IMR-90 (cell line): ENCODE data around the gene GRM5. TPM values are rescaled to one million over a fixed set of nuclear protein-coding genes. Genes with fewer than 3 reads are reported as not detected.

ENCODE experiments used
- ATAC-seq: fragments of 200-7000 bp; cut with Tn5 transposase; 2 replicates; pipeline ENCODE4 v1.9.1; 2020; ENCODE audit warnings: low read depth, mild to moderate bottlenecking, moderate library complexity
- BruUV-seq: library from RNA; stranded (reverse); fragments of 400-500 nt; replicated peaks from 2 replicates; lab custom pipeline; 2021; lab: Mats Ljungman, UMichigan
- CTCF ChIA-PET: fragments of 300-600 bp; formaldehyde crosslinking; extraction: SDS; loops from one replicate; lab custom pipeline; 2021; ENCODE audit warnings: antibody characterized with exemption; lab: Yijun Ruan, JAX
- POLR2A ChIA-PET: fragments of 300-600 bp; sonication (Branson Sonifier 250); formaldehyde crosslinking; loops from one replicate; lab custom pipeline; 2022; ENCODE audit warnings: antibody characterized with exemption; ENCODE audit not compliant: unreplicated experiment; lab: Charles Lee
- DNase-seq: peaks from one replicate; pipeline ENCODE4 v3.0.0; 2013
- H2AFZ ChIP-seq: replicated peaks from 2 replicates; pipeline ENCODE3; 2013; ENCODE audit warnings: low read length, mild to moderate bottlenecking; ENCODE audit not compliant: poor library complexity
- H2AK5ac ChIP-seq: 2 replicates; pipeline ENCODE4 v1.6.1; 2013; ENCODE audit warnings: low read depth, low read length, inconsistent platforms
- H2AK9ac ChIP-seq: replicated peaks from 2 replicates; pipeline ENCODE3; 2013; ENCODE audit warnings: mild to moderate bottlenecking, low read depth, low read length, moderate library complexity; ENCODE audit not compliant: poor library complexity
- H2BK120ac ChIP-seq: 2 replicates; pipeline ENCODE4 v1.6.1; 2013; ENCODE audit warnings: low read depth, low read length, inconsistent platforms
- H2BK15ac ChIP-seq: 3 replicates; pipeline ENCODE4 v1.6.1; 2013; ENCODE audit warnings: low read depth, low read length, inconsistent platforms
- H2BK20ac ChIP-seq: 2 replicates; pipeline ENCODE4 v1.6.1; 2013; ENCODE audit warnings: low read depth, mild to moderate bottlenecking, inconsistent platforms, low read length, moderate library complexity
- H2BK5ac ChIP-seq: 2 replicates; pipeline ENCODE4 v1.6.1; 2013; ENCODE audit warnings: mild to moderate bottlenecking, low read depth, low read length, inconsistent platforms; ENCODE audit not compliant: poor library complexity, severe bottlenecking
- H3K14ac ChIP-seq: replicated peaks from 2 replicates; pipeline ENCODE4 v1.6.1; 2013; ENCODE audit warnings: low read depth, low read length, inconsistent platforms
- H3K18ac ChIP-seq: 2 replicates; pipeline ENCODE4 v1.6.1; 2013; ENCODE audit warnings: low read depth, low read length, control low read depth
- H3K23ac ChIP-seq: 2 replicates; pipeline ENCODE4 v1.6.1; 2013; ENCODE audit warnings: low read depth, low read length, inconsistent platforms
- H3K27ac ChIP-seq: 2 replicates; pipeline ENCODE4 v1.5.1; 2013; ENCODE audit warnings: mild to moderate bottlenecking, control low read depth, low read length; ENCODE audit not compliant: insufficient read depth
- H3K27me3 ChIP-seq: 2 replicates; pipeline ENCODE4 v1.6.1; 2013; ENCODE audit warnings: low read length; ENCODE audit not compliant: control insufficient read depth, insufficient read depth
- H3K36me3 ChIP-seq: 2 replicates; pipeline ENCODE4 v1.6.1; 2013; ENCODE audit warnings: low read length, mixed read lengths; ENCODE audit not compliant: control insufficient read depth, insufficient read depth
- H3K4ac ChIP-seq: 2 replicates; pipeline ENCODE4 v1.6.1; 2013; ENCODE audit warnings: low read depth, low read length, inconsistent platforms
- H3K4me1 ChIP-seq: 2 replicates; pipeline ENCODE4 v1.6.1; 2013; ENCODE audit warnings: low read length, mixed read lengths; ENCODE audit not compliant: control insufficient read depth, insufficient read depth
- H3K4me2 ChIP-seq: 2 replicates; pipeline ENCODE4 v1.6.1; 2013; ENCODE audit warnings: low read depth, mild to moderate bottlenecking, control low read depth, low read length, moderate library complexity
- H3K4me3 ChIP-seq: 2 replicates; pipeline ENCODE4 v1.5.1; 2013; ENCODE audit warnings: low read depth, mild to moderate bottlenecking, control low read depth, low read length, moderate library complexity; ENCODE audit not compliant: insufficient read depth
- H3K56ac ChIP-seq: 2 replicates; pipeline ENCODE4 v1.6.1; 2013; ENCODE audit warnings: low read length, inconsistent platforms; ENCODE audit not compliant: insufficient read depth; ENCODE audit errors: extremely low read depth
- H3K79me1 ChIP-seq, 2 experiments: 2 replicates each; pipeline ENCODE4 v1.6.1; 2013; ENCODE audit warnings: low read length in 2 of 2, inconsistent platforms in 1 of 2, low read depth in 1 of 2
- H3K9ac ChIP-seq: 2 replicates; pipeline ENCODE4 v1.6.1; 2013; ENCODE audit warnings: low read depth, low read length, control low read depth
- H3K9me1 ChIP-seq: 2 replicates; pipeline ENCODE4 v1.6.1; 2013; ENCODE audit warnings: low read length, inconsistent platforms; ENCODE audit not compliant: insufficient read depth
- H3K9me3 ChIP-seq: 2 replicates; pipeline ENCODE4 v1.6.1; 2013; ENCODE audit warnings: low read length; ENCODE audit not compliant: control insufficient read depth, insufficient read depth
- H4K20me1 ChIP-seq: 2 replicates; pipeline ENCODE4 v1.6.1; 2013; ENCODE audit warnings: low read length, inconsistent platforms; ENCODE audit not compliant: insufficient read depth
- H4K5ac ChIP-seq: 2 replicates; pipeline ENCODE4 v1.6.1; 2013; ENCODE audit warnings: mild to moderate bottlenecking, low read depth, low read length, control low read depth
- H4K8ac ChIP-seq, 2 experiments: 2 replicates each; pipeline ENCODE4 v1.6.1; 2013; ENCODE audit warnings: low read depth in 2 of 2, low read length in 2 of 2, control low read depth in 1 of 2, inconsistent platforms in 1 of 2
- H4K91ac ChIP-seq: 2 replicates; pipeline ENCODE4 v1.6.1; 2013; ENCODE audit warnings: low read depth, low read length, inconsistent platforms; ENCODE audit not compliant: insufficient read depth
- BHLHE40 ChIP-seq: fragments of 150-350 bp; IDR thresholded peaks from 2 replicates; pipeline ENCODE4 v1.6.1; 2016; ENCODE audit warnings: mild to moderate bottlenecking, low read depth, low read length
- CEBPB ChIP-seq: IDR thresholded peaks from 2 replicates; pipeline ENCODE4 v1.6.1; 2012; ENCODE audit warnings: low read depth, low read length, improper control_type of control experiment
- CTCF ChIP-seq: conservative IDR thresholded peaks from 2 replicates; pipeline ENCODE4 v1.5.1; 2012; ENCODE audit warnings: mild to moderate bottlenecking, low read depth, low read length, improper control_type of control experiment
- ELK1 ChIP-seq: fragments of 150-350 bp; IDR thresholded peaks from 2 replicates; pipeline ENCODE4 v1.6.1; 2016; ENCODE audit warnings: low read depth, mild to moderate bottlenecking, low read length, moderate library complexity, borderline replicate concordance
- MAZ ChIP-seq: IDR thresholded peaks from 2 replicates; pipeline ENCODE4 v1.6.1; 2012; ENCODE audit warnings: low read depth, mild to moderate bottlenecking, low read length, improper control_type of control experiment, moderate library complexity, borderline replicate concordance
- MXI1 ChIP-seq: IDR thresholded peaks from 2 replicates; pipeline ENCODE4 v1.6.1; 2012; ENCODE audit warnings: low read depth, mild to moderate bottlenecking, low read length, moderate library complexity, borderline replicate concordance
- POLR2A ChIP-seq: IDR thresholded peaks from 2 replicates; pipeline ENCODE4 v1.6.1; 2012; ENCODE audit warnings: mild to moderate bottlenecking, low read depth, low read length
- RAD21 ChIP-seq: IDR thresholded peaks from 2 replicates; pipeline ENCODE4 v1.6.1; 2012; ENCODE audit warnings: low read length, improper control_type of control experiment
- RFX5 ChIP-seq: IDR thresholded peaks from 2 replicates; pipeline ENCODE4 v1.8.0; 2012; ENCODE audit warnings: low read depth, mild to moderate bottlenecking, low read length, moderate library complexity
- WGBS, 2 experiments: methylation state at CpG; one replicate each; pipeline versions ENCODE4 v1.1.5 to v1.1.7; 2013; ENCODE audit warnings: missing lambda C conversion rate in 2 of 2; ENCODE audit not compliant: insufficient read length in 1 of 2; ENCODE audit errors: extremely low coverage in 2 of 2; 5-methylcytosine and 5-hydroxymethylcytosine counted together
- dilution Hi-C: fragments of 300-500 bp; cut with HindIII; formaldehyde crosslinking; loops from one replicate; pipeline ENCODE4 v1.14.3; 2018; ENCODE audit warnings: low sequenced_read_pairs; ENCODE audit not compliant: unreplicated experiment
- in situ Hi-C: fragments of 300-500 bp; cut with MboI; formaldehyde crosslinking; loops from 3 replicates; pipeline ENCODE4 v1.14.3; 2019; ENCODE audit warnings: low sequenced_read_pairs, inconsistent platforms, mixed read lengths
- intact Hi-C: fragments of 100-400 bp; cut with micrococcal nuclease; formaldehyde crosslinking; loops from 2 replicates; pipeline ENCODE4 v1.10.0; 2022
- polyA plus RNA-seq, 3 experiments: library from polyadenylated mRNA; depleted of rRNA; stranded (reverse); fragments of >200 nt; gene quantifications; 2 replicates each; pipeline ENCODE4 v1.2.3, GENCODE V29; 2012; ENCODE audit warnings: low replicate concordance in 1 of 3
- total RNA-seq: library from RNA; depleted of rRNA; stranded (reverse); fragments of >200 nt; gene quantifications from 2 replicates; pipeline ENCODE4 v1.2.3, GENCODE V29; 2012

Gene GRM5
- total and polyA plus RNA-seq, 2 of the 4 experiments (the other 2 are of a cell fraction) = under 0.01 TPM

- in situ Hi-C loops = no loop called here
- no peak overlapping the region for H3K4me3 ChIP-seq
- H2AK9ac ChIP-seq = no peak overlapping the region
- no peak overlapping the region for H3K18ac ChIP-seq
- no peak overlapping the region for H3K56ac ChIP-seq
- no peak overlapping the region for H3K23ac ChIP-seq
- H3K9me1 ChIP-seq = no peaks in the 10 kb centered on the region
- no peak overlapping the region for H2AK5ac ChIP-seq
- intact Hi-C loops = no loop called here
- ChIA-PET CTCF (no interaction called here), POLR2A (no interaction called here)
- no peak overlapping the region for H3K14ac ChIP-seq
- H3K36me3 ChIP-seq = no peaks in the 10 kb centered on the region
- no peak for TF ChIP-seq RFX5
- TF ChIP-seq BHLHE40 = no peak
- no peak for TF ChIP-seq MAZ
- no peak for TF ChIP-seq RAD21
- no peak for TF ChIP-seq ELK1
- no peak for TF ChIP-seq POLR2A
- no peak for TF ChIP-seq MXI1
- TF ChIP-seq CEBPB = no peak
- TF ChIP-seq CTCF = no peak
- no peak overlapping the region for H3K27ac ChIP-seq
- H3K4ac ChIP-seq = no peak overlapping the region
- H4K91ac ChIP-seq = no peak overlapping the region
- H3K4me2 ChIP-seq = no peak overlapping the region
- H4K5ac ChIP-seq = no peak overlapping the region
- H3K79me1 ChIP-seq = no peaks in the 10 kb centered on the region
- no peaks in the 10 kb centered on the region for H3K4me1 ChIP-seq
- no peak overlapping the region for H2BK5ac ChIP-seq
- no peaks in the 10 kb centered on the region for H4K20me1 ChIP-seq
- H2BK15ac ChIP-seq = no peak overlapping the region
- H2BK20ac ChIP-seq = no peak overlapping the region
- H3K9ac ChIP-seq = no peak overlapping the region
- dilution Hi-C loops = no loop called here
- no peaks in the 10 kb centered on the region for H3K9me3 ChIP-seq
- no peaks in the 10 kb centered on the region for H3K27me3 ChIP-seq
- no peak for ATAC-seq
- no peak overlapping the region for H2AFZ ChIP-seq
- no CpG with 5 or more reads among the region's 1 CpG for WGBS, 2 experiments
- no peak for DNase-seq
- no peak overlapping the region for H2BK120ac ChIP-seq
- H4K8ac ChIP-seq = no peak overlapping the region
- no TSS peak for BruUV-seq
Observed at GRCh38 chr11:89015614-89016013, 50.2 kb downstream of the GRM5 start.
